HEK293 (cell line): ENCODE measurements around the gene EPHB1.

ENCODE experiments used
- CTCF ChIP-seq: fragments of 450-650 bp; formaldehyde crosslinking; IDR thresholded peaks from 2 replicates; pipeline ENCODE4 v1.5.1; 2016; ENCODE audit warnings: missing biosample characterization, missing genetic modification characterization
- YY1 ChIP-seq: fragments of 450-650 bp; formaldehyde crosslinking; IDR thresholded peaks from 2 replicates; pipeline ENCODE4 v1.5.1; 2018; ENCODE audit warnings: missing biosample characterization, missing genetic modification characterization
- ZBTB26 ChIP-seq: fragments of 450-650 bp; formaldehyde crosslinking; optimal IDR thresholded peaks from 2 replicates; pipeline ENCODE3; 2016; ENCODE audit warnings: missing biosample characterization, mild to moderate bottlenecking, missing genetic modification characterization
- ZNF274 ChIP-seq, 2 experiments: fragments of 200-500 bp in 1 of 2; fragments of 450-650 bp in 1 of 2; sonication (Bioruptor generic) in 1 of 2; formaldehyde crosslinking in 1 of 2; IDR thresholded peaks; 2 replicates each; pipeline versions ENCODE4 v1.5.1 to v1.6.1; 2014 to 2016; ENCODE audit warnings: borderline replicate concordance in 1 of 2, inconsistent platforms in 1 of 2, low read length in 1 of 2, missing biosample characterization in 1 of 2, missing genetic modification characterization in 1 of 2
- ZNF324 ChIP-seq: fragments of 450-650 bp; formaldehyde crosslinking; IDR thresholded peaks from 2 replicates; pipeline ENCODE4 v1.5.1; 2016; ENCODE audit warnings: missing biosample characterization, missing genetic modification characterization
- ZNF423 ChIP-seq: fragments of 450-650 bp; formaldehyde crosslinking; IDR thresholded peaks from 2 replicates; pipeline ENCODE4 v1.5.1; 2016; ENCODE audit warnings: missing biosample characterization, missing genetic modification characterization
- ZNF513 ChIP-seq: fragments of 450-650 bp; IDR thresholded peaks from 2 replicates; pipeline ENCODE4 v1.5.1; 2018; ENCODE audit warnings: missing biosample characterization, missing genetic modification characterization
- ZNF548 ChIP-seq: fragments of 450-650 bp; formaldehyde crosslinking; IDR thresholded peaks from 2 replicates; pipeline ENCODE4 v1.5.1; 2016; ENCODE audit warnings: missing biosample characterization, missing genetic modification characterization
- ZNF677 ChIP-seq: fragments of 450-650 bp; IDR thresholded peaks from 2 replicates; pipeline ENCODE4 v1.5.0; 2018; ENCODE audit warnings: missing biosample characterization, mild to moderate bottlenecking, missing genetic modification characterization, moderate library complexity
- ZNF792 ChIP-seq: fragments of 450-650 bp; formaldehyde crosslinking; IDR thresholded peaks from 2 replicates; pipeline ENCODE4 v1.5.1; 2016; ENCODE audit warnings: missing biosample characterization, missing genetic modification characterization
- TF ChIP-seq, protein P1 (sequence below): IDR thresholded peaks from 2 replicates; pipeline ENCODE4 v1.6.1; 2011; ENCODE audit warnings: mild to moderate bottlenecking, low read depth, low read length, borderline replicate concordance

- no peak for TF ChIP-seq ZNF423
- no peak for TF ChIP-seq CTCF (tag by site-specific recombination)
- TF ChIP-seq ZNF548 (tag by site-specific recombination), result no peak
- no peak for TF ChIP-seq ZNF677 (tag by site-specific recombination)
- no peak for TF ChIP-seq ZNF513
- TF ChIP-seq ZBTB26 (tag by site-specific recombination), result no peak
- no peak for TF ChIP-seq ZNF274 (IDR thresholded peaks at IDR 0.05; ENCODE audit: low read length)
- no peak for TF ChIP-seq ZNF274 (tag by site-specific recombination; IDR thresholded peaks at IDR 0.05; ENCODE audit: borderline replicate concordance)
- TF ChIP-seq, protein P1, sequence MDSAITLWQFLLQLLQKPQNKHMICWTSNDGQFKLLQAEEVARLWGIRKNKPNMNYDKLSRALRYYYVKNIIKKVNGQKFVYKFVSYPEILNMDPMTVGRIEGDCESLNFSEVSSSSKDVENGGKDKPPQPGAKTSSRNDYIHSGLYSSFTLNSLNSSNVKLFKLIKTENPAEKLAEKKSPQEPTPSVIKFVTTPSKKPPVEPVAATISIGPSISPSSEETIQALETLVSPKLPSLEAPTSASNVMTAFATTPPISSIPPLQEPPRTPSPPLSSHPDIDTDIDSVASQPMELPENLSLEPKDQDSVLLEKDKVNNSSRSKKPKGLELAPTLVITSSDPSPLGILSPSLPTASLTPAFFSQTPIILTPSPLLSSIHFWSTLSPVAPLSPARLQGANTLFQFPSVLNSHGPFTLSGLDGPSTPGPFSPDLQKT, result no peak
- TF ChIP-seq YY1 (tag by site-specific recombination), result no peak
- TF ChIP-seq ZNF792 (tag by site-specific recombination), result no peak
- TF ChIP-seq ZNF324, result no peak
These were observed 225.1 kb downstream of the EPHB1 start for GRCh38 chr3:135020181-135020580.
